Neural cell (in vitro differentiated cells): ENCODE measurements around the gene POLN. TPM values are rescaled to one million over a fixed set of nuclear protein-coding genes. Genes with fewer than 3 reads are reported as not detected.

Experiments used
- H2AFZ ChIP-seq: fragments of 200-600, 300-800 bp; sonication (generic), shearing (Covaris generic); 2 replicates; pipeline ENCODE4 v1.6.0; 2014; ENCODE audit warnings: low read depth, mild to moderate bottlenecking, antibody characterized with exemption, low read length, moderate library complexity
- H3F3A ChIP-seq: fragments of 200-600 bp; shearing (Covaris generic); 2 replicates; pipeline ENCODE4 v1.6.1; 2016; ENCODE audit warnings: mild to moderate bottlenecking, moderate library complexity, mixed read lengths, antibody characterized with exemption, low read length; ENCODE audit not compliant: insufficient read depth, poor library complexity, severe bottlenecking
- H3K27ac ChIP-seq: fragments of 200-600, 300-800 bp; sonication (generic), shearing (Covaris generic); 2 replicates; pipeline ENCODE4 v1.5.1; 2014; ENCODE audit warnings: mild to moderate bottlenecking, low read length, moderate library complexity
- H3K27me3 ChIP-seq: fragments of 300-800, 200-600 bp; sonication (generic), shearing (Covaris generic); 2 replicates; pipeline ENCODE4 v1.6.0; 2014; ENCODE audit warnings: mild to moderate bottlenecking, low read depth, low read length, moderate library complexity; ENCODE audit not compliant: insufficient read depth
- H3K36me3 ChIP-seq: fragments of 300-800, 200-600 bp; sonication (generic), shearing (Covaris generic); 2 replicates; pipeline ENCODE4 v1.5.1; 2014; ENCODE audit warnings: mild to moderate bottlenecking, antibody characterized with exemption, low read length, moderate library complexity; ENCODE audit not compliant: insufficient read depth
- H3K4me2 ChIP-seq: fragments of 300-800, 200-600 bp; sonication (generic), shearing (Covaris generic); 2 replicates; pipeline ENCODE4 v1.6.0; 2014; ENCODE audit warnings: mild to moderate bottlenecking, low read length
- H3K4me3 ChIP-seq: fragments of 300-800, 200-600 bp; sonication (generic), shearing (Covaris generic); 2 replicates; pipeline ENCODE4 v1.5.1; 2014; ENCODE audit warnings: mild to moderate bottlenecking, low read length, moderate library complexity
- H3K79me2 ChIP-seq: fragments of 200-600 bp; shearing (Covaris generic); replicated peaks from 2 replicates; pipeline ENCODE4 v1.6.0; 2014; ENCODE audit warnings: mild to moderate bottlenecking, low read length, moderate library complexity; ENCODE audit not compliant: insufficient read depth
- H3K9ac ChIP-seq: fragments of 300-800, 200-600 bp; sonication (generic), shearing (Covaris generic); 2 replicates; pipeline ENCODE4 v1.6.1; 2016; ENCODE audit warnings: mild to moderate bottlenecking, low read length, mixed read lengths
- H3K9me2 ChIP-seq: fragments of 200-600 bp; shearing (Covaris generic); 2 replicates; pipeline ENCODE4 v1.6.1; 2016; ENCODE audit warnings: mild to moderate bottlenecking, low read length, mixed read lengths; ENCODE audit not compliant: insufficient read depth
- H3K9me3 ChIP-seq: fragments of 200-600, 300-800 bp; sonication (generic), shearing (Covaris generic); 2 replicates; pipeline ENCODE4 v1.6.1; 2016; ENCODE audit warnings: mild to moderate bottlenecking, mixed run types, low read length, moderate library complexity, mixed read lengths
- H4K20me1 ChIP-seq: fragments of 200-600 bp; shearing (Covaris generic); 2 replicates; pipeline ENCODE4 v1.6.1; 2016; ENCODE audit warnings: mild to moderate bottlenecking, mixed run types; ENCODE audit not compliant: insufficient read depth
- EP300 ChIP-seq: fragments of 450-650 bp; conservative IDR thresholded peaks from 2 replicates; pipeline ENCODE4 v1.6.1; 2014; ENCODE audit warnings: antibody characterized with exemption, mild to moderate bottlenecking, moderate library complexity; ENCODE audit not compliant: poor library complexity, severe bottlenecking
- EZH2 ChIP-seq: fragments of 200-600, 300-800 bp; shearing (Covaris generic), sonication (generic); IDR thresholded peaks from 2 replicates; pipeline ENCODE4 v1.6.1; 2014; ENCODE audit warnings: antibody characterized with exemption, low read length, borderline replicate concordance, mild to moderate bottlenecking; ENCODE audit not compliant: insufficient read depth, poor library complexity, severe bottlenecking
- MXI1 ChIP-seq: fragments of 450-650 bp; conservative IDR thresholded peaks from 2 replicates; pipeline ENCODE4 v1.6.1; 2014; ENCODE audit warnings: antibody characterized with exemption, mild to moderate bottlenecking; ENCODE audit not compliant: poor library complexity, severe bottlenecking
- POLR2AphosphoS5 ChIP-seq: IDR thresholded peaks from 2 replicates; pipeline ENCODE4 v1.6.1; 2012
- RAD21 ChIP-seq: fragments of 450-650 bp; conservative IDR thresholded peaks from 2 replicates; pipeline ENCODE4 v1.6.1; 2014; ENCODE audit warnings: antibody characterized with exemption, mild to moderate bottlenecking, moderate library complexity
- SMC3 ChIP-seq: fragments of 450-650 bp; conservative IDR thresholded peaks from 2 replicates; pipeline ENCODE4 v1.6.1; 2014; ENCODE audit warnings: antibody characterized with exemption, mild to moderate bottlenecking, moderate library complexity; ENCODE audit not compliant: poor library complexity
- TAF1 ChIP-seq: IDR thresholded peaks from 2 replicates; pipeline ENCODE4 v1.6.1; 2012; ENCODE audit warnings: low read depth
- polyA plus RNA-seq: library from polyadenylated mRNA; depleted of rRNA; stranded (reverse); fragments of >200 nt; gene quantifications from 2 replicates; pipeline ENCODE4 v1.2.3, GENCODE V29; 2014
- TF ChIP-seq, protein P1 (sequence below): fragments of 450-650 bp; IDR thresholded peaks from 2 replicates; pipeline ENCODE4 v1.5.1; 2014; ENCODE audit warnings: antibody characterized with exemption, mild to moderate bottlenecking, moderate library complexity; ENCODE audit not compliant: poor library complexity, severe bottlenecking
- TF ChIP-seq, protein P2 (sequence below): IDR thresholded peaks from 2 replicates; pipeline ENCODE4 v1.6.1; 2012; ENCODE audit warnings: borderline replicate concordance

The POLN gene
- polyA plus RNA-seq, 1 donor from 2014 or later: 1.1 TPM

DNA sequence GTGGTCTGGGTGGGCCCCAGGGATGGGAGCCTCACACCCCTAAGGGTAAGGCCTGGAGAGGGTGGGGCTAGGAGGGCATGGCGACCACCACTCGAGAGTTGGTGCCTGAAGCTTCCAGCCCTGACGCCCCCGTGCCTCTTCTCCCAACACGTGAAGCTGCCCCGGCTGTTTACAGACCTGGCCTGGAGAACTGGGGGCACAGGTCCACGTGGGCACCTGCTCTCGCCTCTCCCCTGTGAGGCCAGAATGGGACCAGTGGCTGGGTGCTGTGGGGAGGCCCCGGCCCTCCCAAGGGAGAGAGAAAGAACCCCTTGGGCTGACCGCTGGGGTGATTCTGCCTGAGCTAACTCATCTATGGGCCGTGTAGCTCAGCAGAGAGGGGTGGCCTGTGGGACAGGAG is 167.3 kb downstream of the POLN start:
- no peak overlapping the region for H3K4me2 ChIP-seq
- no peaks in the 10 kb centered on the region for H3K36me3 ChIP-seq
- no peaks in the 10 kb centered on the region for H3K79me2 ChIP-seq
- no peaks in the 10 kb centered on the region for H4K20me1 ChIP-seq
- H3K9me2 ChIP-seq: no peaks in the 10 kb centered on the region
- H3K4me3 ChIP-seq: no peak overlapping the region
- H3K9me3 ChIP-seq: no peaks in the 10 kb centered on the region
- no peak for TF ChIP-seq EP300
- no peaks in the 10 kb centered on the region for H3K27me3 ChIP-seq
- H2AFZ ChIP-seq: no peak overlapping the region
- H3K27ac ChIP-seq: no peak overlapping the region
- no peak overlapping the region for H3K9ac ChIP-seq
- H3F3A ChIP-seq: no peaks in the 10 kb centered on the region

DNA sequence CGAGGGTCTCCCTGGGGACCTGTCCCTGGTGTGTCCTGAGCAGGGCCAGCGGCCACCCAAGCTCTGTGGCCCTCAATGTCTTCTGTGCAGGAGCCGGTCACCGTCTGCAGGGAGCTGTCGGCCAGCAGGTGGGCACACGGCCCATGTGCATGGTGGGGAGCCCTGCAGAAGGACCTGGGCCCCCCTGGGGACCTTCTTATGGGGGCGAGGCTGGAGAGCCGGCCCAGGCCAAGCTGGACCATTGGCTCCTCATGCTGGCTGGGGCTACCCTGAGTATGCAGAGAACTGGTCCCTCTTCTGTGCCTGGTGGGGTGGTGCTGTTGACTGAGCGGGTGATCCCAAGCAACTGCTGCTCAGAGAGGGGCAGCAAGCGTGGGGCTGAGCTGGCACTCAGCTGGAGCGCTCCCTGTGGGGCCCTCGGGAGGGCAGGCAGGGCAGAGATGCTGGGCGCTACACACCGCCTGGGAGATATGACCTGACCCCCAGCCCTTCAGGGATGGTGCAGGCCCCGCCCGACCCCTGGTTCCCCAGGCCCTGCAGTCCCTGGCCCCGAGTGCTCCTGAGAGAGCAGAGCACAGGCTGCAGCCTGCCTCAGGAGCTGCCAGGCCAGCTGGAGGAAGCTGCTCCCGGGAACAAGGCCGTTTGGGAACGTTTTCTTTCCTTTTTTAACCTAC is 168.0 kb downstream of the POLN start:
- Histone ChIP-seq H3K27me3 (no peaks in the 10 kb centered on the region), H3K9me3 (no peaks in the 10 kb centered on the region), H4K20me1 (no peaks in the 10 kb centered on the region), H3K4me3 (no peak overlapping the region), H3K36me3 (no peaks in the 10 kb centered on the region), H3K9ac (no peak overlapping the region), H3K79me2 (no peaks in the 10 kb centered on the region), H3K27ac (no peak overlapping the region), H3F3A (no peaks in the 10 kb centered on the region), H3K9me2 (no peaks in the 10 kb centered on the region), H2AFZ (no peak overlapping the region), H3K4me2 (no peak overlapping the region)
- TF ChIP-seq, protein P1, sequence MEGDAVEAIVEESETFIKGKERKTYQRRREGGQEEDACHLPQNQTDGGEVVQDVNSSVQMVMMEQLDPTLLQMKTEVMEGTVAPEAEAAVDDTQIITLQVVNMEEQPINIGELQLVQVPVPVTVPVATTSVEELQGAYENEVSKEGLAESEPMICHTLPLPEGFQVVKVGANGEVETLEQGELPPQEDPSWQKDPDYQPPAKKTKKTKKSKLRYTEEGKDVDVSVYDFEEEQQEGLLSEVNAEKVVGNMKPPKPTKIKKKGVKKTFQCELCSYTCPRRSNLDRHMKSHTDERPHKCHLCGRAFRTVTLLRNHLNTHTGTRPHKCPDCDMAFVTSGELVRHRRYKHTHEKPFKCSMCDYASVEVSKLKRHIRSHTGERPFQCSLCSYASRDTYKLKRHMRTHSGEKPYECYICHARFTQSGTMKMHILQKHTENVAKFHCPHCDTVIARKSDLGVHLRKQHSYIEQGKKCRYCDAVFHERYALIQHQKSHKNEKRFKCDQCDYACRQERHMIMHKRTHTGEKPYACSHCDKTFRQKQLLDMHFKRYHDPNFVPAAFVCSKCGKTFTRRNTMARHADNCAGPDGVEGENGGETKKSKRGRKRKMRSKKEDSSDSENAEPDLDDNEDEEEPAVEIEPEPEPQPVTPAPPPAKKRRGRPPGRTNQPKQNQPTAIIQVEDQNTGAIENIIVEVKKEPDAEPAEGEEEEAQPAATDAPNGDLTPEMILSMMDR: no peak
- TF ChIP-seq TAF1 (no peak), EP300 (no peak), EZH2 (no peak), POLR2AphosphoS5 (no peak), MXI1 (no peak), RAD21 (no peak), SMC3 (no peak)
- TF ChIP-seq, protein P2, sequence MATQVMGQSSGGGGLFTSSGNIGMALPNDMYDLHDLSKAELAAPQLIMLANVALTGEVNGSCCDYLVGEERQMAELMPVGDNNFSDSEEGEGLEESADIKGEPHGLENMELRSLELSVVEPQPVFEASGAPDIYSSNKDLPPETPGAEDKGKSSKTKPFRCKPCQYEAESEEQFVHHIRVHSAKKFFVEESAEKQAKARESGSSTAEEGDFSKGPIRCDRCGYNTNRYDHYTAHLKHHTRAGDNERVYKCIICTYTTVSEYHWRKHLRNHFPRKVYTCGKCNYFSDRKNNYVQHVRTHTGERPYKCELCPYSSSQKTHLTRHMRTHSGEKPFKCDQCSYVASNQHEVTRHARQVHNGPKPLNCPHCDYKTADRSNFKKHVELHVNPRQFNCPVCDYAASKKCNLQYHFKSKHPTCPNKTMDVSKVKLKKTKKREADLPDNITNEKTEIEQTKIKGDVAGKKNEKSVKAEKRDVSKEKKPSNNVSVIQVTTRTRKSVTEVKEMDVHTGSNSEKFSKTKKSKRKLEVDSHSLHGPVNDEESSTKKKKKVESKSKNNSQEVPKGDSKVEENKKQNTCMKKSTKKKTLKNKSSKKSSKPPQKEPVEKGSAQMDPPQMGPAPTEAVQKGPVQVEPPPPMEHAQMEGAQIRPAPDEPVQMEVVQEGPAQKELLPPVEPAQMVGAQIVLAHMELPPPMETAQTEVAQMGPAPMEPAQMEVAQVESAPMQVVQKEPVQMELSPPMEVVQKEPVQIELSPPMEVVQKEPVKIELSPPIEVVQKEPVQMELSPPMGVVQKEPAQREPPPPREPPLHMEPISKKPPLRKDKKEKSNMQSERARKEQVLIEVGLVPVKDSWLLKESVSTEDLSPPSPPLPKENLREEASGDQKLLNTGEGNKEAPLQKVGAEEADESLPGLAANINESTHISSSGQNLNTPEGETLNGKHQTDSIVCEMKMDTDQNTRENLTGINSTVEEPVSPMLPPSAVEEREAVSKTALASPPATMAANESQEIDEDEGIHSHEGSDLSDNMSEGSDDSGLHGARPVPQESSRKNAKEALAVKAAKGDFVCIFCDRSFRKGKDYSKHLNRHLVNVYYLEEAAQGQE: no peak
